WI38 (cell line): Measurements from ENCODE around the gene ITGA3.
"Not testable (repeated sequence)": the region's sequence is repeated elsewhere in the genome, so short reads cannot be mapped to it uniquely, and the experiment has no call there.

Source experiments
- H3K4me3 ChIP-seq: 2 replicates; pipeline ENCODE4 v1.5.1; 2011; ENCODE audit warnings: low read depth, mild to moderate bottlenecking, control low read depth, low read length
- CTCF ChIP-seq: IDR thresholded peaks from 2 replicates; pipeline ENCODE4 v1.5.1; 2012; ENCODE audit warnings: low read depth, mild to moderate bottlenecking, control low read depth, low read length

ITGA3 gene

DNA sequence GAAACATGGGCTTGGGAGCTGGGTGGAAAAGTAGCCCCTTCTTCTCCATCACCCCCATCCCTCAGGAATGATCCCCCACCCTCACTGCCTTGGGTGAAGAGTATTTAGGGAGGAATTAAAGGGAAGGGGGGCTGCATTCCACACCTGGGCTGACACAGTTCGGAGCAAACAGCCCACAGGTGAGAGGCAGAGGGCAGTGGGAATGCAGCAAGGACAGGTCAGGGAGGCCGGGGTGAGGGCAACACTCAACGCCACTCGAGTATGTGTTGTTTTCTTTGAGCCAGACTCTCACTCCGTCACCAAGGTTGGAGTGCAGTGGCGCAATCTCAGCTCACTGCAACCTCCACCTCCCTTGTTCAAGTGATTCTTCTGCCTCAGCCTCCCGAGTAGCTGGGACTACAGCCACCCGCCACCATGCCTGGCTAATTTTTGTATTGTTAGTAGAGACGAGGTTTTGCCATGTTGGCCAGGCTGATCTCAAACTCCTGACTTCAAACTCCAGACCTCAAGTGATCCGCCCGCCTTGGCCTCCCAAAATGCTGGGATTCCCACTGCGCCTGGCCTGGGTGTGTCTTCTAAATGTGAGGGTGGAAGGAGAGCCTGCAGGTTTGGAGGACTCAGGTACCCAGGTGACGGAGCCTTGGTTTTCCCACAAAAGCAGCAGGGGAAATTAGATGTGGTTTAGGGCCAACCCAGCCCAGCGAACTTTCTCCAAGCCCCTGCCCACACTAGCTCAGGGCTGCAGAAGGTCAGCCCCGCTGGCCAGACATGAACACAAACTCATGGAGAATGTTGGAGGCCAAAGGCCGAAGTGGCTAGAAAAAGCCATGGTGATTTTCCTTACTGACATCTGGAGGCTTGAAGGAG, 21.2 kb upstream of the ITGA3 start:
- TF ChIP-seq CTCF, result no peak
- H3K4me3 ChIP-seq, result no peak overlapping the region

GRCh38 chr17:50035421-50035879, 20.5 kb upstream of the ITGA3 start:
- no peak overlapping the region for H3K4me3 ChIP-seq
- TF ChIP-seq CTCF, result no peak

DNA sequence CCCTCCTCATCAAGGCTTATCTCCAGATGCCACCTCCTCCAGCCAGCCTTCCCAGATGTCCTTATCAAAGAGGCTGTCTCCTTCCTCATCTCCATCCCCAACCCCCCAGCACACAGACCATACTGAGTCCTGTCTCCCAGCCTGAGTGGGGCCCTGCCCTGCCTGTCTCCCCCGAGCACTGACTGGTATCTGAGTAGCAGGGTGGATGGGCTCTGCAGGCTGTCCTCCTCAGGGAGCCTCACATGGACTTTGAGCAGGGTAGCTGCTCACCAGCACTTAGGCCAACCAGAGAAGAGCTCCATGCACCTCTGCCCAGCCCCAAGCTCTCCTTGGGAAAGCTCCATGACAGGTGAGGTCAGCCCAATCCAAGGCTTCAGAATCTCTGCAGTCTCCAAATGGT, 20.0 kb upstream of the ITGA3 start:
- no peak for TF ChIP-seq CTCF
- no peak overlapping the region for H3K4me3 ChIP-seq

DNA sequence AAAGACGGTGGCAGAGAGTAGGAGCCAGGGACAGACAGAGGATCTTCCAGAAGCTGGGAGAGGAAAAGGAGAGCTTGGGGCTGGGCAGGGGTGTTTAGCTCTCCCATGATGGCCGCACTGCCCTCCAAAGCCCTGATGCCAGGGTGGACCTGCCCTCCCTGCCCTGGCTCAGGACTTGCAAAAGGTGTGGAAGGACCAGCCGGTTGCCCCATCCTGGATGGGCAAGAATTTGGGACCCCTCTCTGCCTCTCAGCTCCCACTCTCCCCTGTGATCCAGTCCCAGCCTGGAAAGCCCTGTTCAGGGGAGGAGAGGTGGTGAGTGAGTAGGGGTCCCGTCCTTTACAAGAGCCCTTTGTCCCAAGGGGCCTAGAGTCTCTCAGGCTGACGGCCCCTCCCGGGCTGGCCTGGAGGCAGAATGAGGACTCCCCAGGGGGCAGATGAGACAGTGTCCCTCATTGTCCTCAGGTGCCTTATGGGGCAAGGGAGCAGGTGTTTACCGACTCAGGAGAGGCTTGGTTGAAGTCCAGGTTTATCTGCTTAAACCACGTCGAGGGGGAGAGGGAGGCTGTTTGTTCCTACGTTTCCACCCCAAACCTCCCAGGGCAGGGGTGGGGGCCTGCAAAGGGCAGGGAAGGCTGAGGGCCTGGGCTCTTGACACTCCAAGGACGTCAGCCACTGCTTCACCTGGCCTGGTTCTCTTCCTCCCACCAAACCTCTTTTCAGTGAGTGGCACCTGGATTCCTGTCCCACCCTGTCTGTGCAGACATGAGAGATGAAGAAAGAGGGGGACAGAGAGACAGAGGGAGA, 19.3 kb upstream of the ITGA3 start:
- H3K4me3 ChIP-seq, result no peak overlapping the region
- no peak for TF ChIP-seq CTCF

- no peak for TF ChIP-seq CTCF
Measured at GRCh38 chr17:50037321-50038107, 18.4 kb upstream of the ITGA3 start.

GRCh38 chr17:50039058-50039457, 16.9 kb upstream of the ITGA3 start:
- TF ChIP-seq CTCF, result no peak

More at GRCh38 chr17:50037321-50038107, 18.4 kb upstream of the ITGA3 start:
- H3K4me3 ChIP-seq, result no peak overlapping the region

DNA sequence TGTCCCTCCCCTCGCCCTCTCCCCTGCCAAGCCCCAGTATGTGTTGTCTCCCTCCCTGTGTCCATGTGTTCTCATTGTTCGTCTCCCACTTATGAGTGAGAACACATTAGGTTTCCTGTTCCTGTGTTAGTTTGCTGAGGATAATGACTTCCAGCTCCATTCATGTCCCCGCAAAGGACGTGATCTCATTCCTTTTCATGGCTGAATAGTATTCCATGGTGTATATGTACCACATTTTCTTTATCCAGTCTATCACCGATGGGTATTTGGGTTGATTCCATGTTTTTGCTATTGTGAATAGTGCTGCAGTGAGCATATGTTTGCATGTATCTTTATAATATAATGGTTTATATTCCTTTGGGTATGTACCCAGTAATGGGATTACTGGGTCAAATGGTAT, 15.4 kb upstream of the ITGA3 start:
- H3K4me3 ChIP-seq, result not testable (repeated sequence)

More at GRCh38 chr17:50039058-50039457, 16.9 kb upstream of the ITGA3 start:
- no peak overlapping the region for H3K4me3 ChIP-seq
